Muscle of arm (tissue), 12 donors: Measurements from ENCODE around the gene AGK. TPM values are rescaled to one million over a fixed set of nuclear protein-coding genes. Genes with fewer than 3 reads are reported as not detected.

ENCODE experiments used
- DNase-seq: peaks from one replicate; pipeline ENCODE4 v3.0.0-alpha.2; 2013
- polyA plus RNA-seq, 12 donors: library from polyadenylated mRNA; unstranded; fragments of 120-200 nt; gene quantifications; one replicate each; pipeline ENCODE4 v1.2.1, GENCODE V29; 2013; ENCODE audit not compliant: insufficient read length in 12 of 12

The AGK gene
- polyA plus RNA-seq, 12 donors: 14.9 to 32.5 (median 20.4) TPM; not detected in 1

DNA sequence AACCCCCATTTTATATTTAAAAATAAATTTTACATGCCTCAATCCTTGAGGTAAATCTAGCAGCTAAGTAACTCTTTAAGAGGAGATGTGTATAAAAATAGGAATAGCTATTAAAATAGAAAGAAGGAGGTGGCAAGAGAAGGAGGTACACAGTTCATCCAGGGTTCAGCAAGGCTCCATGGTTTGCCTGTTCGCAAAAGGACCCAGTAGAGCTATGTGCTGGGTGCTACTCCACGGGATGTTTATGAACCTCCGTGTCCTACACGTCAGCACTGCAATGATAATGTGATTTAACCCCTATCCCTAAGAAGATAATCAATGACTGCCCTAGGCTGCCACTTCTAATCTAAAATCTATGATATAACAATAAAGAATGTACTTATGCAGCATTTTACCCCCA is 151.7 kb downstream of the AGK start:
- DNase-seq: no peak

DNA sequence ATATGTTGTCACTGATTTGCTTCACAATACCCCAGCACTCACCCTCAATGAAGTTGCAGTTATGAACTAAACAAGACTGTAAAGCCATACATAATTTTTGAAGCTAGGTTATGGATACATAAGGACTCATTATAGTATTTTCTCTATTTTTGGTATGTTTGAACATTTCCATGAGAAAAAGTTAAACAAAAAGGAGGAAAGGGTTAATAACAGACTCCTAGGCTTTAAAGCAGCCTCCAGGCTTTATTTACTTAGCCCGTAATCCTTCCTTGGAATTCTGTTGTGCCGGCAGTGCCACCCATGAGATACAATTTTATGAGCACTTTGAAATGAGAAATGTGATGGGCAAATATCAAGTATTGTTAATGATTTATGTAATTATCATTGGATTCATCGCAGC is 152.9 kb downstream of the AGK start:
- no peak for DNase-seq

DNA sequence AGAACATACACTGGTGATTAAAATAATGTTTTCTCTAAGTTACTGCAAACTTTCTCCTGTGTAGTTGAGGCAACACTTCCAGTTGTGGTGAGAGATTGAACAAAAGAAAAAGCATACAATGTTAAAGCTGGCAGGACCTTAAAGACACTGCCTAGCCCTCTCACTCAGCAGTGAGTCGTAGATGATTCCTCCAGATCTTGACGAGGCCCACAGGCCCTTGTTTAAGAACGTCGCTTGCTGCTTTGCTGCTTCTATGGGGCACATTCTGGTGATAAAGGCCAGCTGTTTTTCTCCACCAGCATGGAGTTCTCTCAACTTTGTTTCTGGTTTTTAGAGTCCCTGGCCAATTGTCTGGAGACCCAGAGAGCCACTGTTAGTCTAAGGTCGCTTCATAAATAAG is 153.5 kb downstream of the AGK start:
- no peak for DNase-seq

Other genes with a start within 250 kb of the AGK start
- gene DENND11, start 150.8 kb downstream of the AGK start, polyA plus RNA-seq: 10 to 100 TPM in 5 of 12 donors, 1 to 10 TPM in 6, not detected in 1; 6.9 to 14.6 (median 9.2) TPM
- under 1 TPM in 8 of 12 donors, not detected in 4; 0.04 to 0.33 (median 0.19) TPM for gene WEE2, start 156.9 kb downstream of the AGK start, polyA plus RNA-seq
- gene SSBP1, start 186.9 kb downstream of the AGK start, polyA plus RNA-seq: 100 to 1,000 TPM in 8 of 12 donors, 10 to 100 TPM in 3, not detected in 1; 83.1 to 126 (median 109) TPM
- gene TAS2R3, start 212.7 kb downstream of the AGK start, polyA plus RNA-seq: under 1 TPM in 9 of 12 donors, not detected in 3; 0.14 to 0.60 (median 0.35) TPM
- gene TAS2R4, start 225.3 kb downstream of the AGK start, polyA plus RNA-seq: 1 to 10 TPM in 6 of 12 donors, under 1 TPM in 4, not detected in 2; 0.38 to 2.9 (median 1.1) TPM
- gene TAS2R5, start 238.8 kb downstream of the AGK start, polyA plus RNA-seq: 1 to 10 TPM in 6 of 12 donors, under 1 TPM in 4, not detected in 2; 0.71 to 5.5 (median 1.8) TPM